ENCODE data around the gene RNF20.
"Not testable (repeated sequence)": the region's sequence is repeated elsewhere in the genome, so short reads cannot be mapped to it uniquely, and the experiment has no call there.

The RNF20 gene

GRCh38 chr9:101533334-101534204, at the start of gene RNF20:
Gene RNF20 (plus strand): TSS chr9:101533853. CDS start chr9:101535424, 1,571 bp downstream.
- peak; percentile 100 for DNase-seq

GRCh38 chr9:101484046-101484445, 49.6 kb upstream of the RNF20 start:
- DNase-seq = no peak

GRCh38 chr9:101485924-101486692, 47.5 kb upstream of the RNF20 start:
- DNase-seq = no peak

- DNase-seq = peak; percentile 2
Observed at GRCh38 chr9:101486693-101487442, 46.8 kb upstream of the RNF20 start.

GRCh38 chr9:101487443-101487840, 46.2 kb upstream of the RNF20 start:
- DNase-seq = no peak

GRCh38 chr9:101495810-101496209, 37.8 kb upstream of the RNF20 start:
- no peak for DNase-seq

- no peak for DNase-seq
Observed at GRCh38 chr9:101498323-101498722, 35.3 kb upstream of the RNF20 start.

- DNase-seq = no peak
Observed at GRCh38 chr9:101504188-101504587, 29.5 kb upstream of the RNF20 start.

GRCh38 chr9:101508211-101508610, 25.4 kb upstream of the RNF20 start:
- DNase-seq = no peak

- no peak for DNase-seq
Observed at GRCh38 chr9:101509572-101509971, 24.1 kb upstream of the RNF20 start.

- no peak for DNase-seq
Observed at GRCh38 chr9:101510459-101510858, 23.2 kb upstream of the RNF20 start.

- no peak for DNase-seq
Observed at GRCh38 chr9:101511009-101511408, 22.6 kb upstream of the RNF20 start.

GRCh38 chr9:101512116-101512515, 21.5 kb upstream of the RNF20 start:
- DNase-seq = no peak

GRCh38 chr9:101513351-101513750, 20.3 kb upstream of the RNF20 start:
- DNase-seq = no peak

GRCh38 chr9:101514071-101514470, 19.6 kb upstream of the RNF20 start:
- DNase-seq = no peak

GRCh38 chr9:101516655-101517054, 17.0 kb upstream of the RNF20 start:
- DNase-seq = no peak

GRCh38 chr9:101518489-101518888, 15.2 kb upstream of the RNF20 start:
- not testable (repeated sequence) for DNase-seq

- DNase-seq = no peak
Observed at GRCh38 chr9:101524371-101524770, 9.3 kb upstream of the RNF20 start.

GRCh38 chr9:101527066-101527465, 6.6 kb upstream of the RNF20 start:
- no peak for DNase-seq

- no peak for DNase-seq
Observed at GRCh38 chr9:101528015-101528414, 5.6 kb upstream of the RNF20 start.

GRCh38 chr9:101530076-101530711, 3.5 kb upstream of the RNF20 start:
- DNase-seq = peak; percentile 59

- no peak for DNase-seq
Observed at GRCh38 chr9:101536351-101536750, 2.7 kb downstream of the RNF20 start.

- no peak for DNase-seq
Observed at GRCh38 chr9:101536938-101537337, 3.3 kb downstream of the RNF20 start.

Measured in stimulated activated CD4-positive, alpha-beta T cell treated with anti-CD3 and anti-CD28 coated beads, Interleukin-4, amount 100 ng/mL, for 1 hour (primary cell).